Ovary (tissue), 9 donors: ENCODE data around the gene TXNRD3. TPM values are rescaled to one million over a fixed set of nuclear protein-coding genes. Genes with fewer than 3 reads are reported as not detected.

Experiments
- DNase-seq, 5 donors: peaks; one replicate each; pipeline ENCODE4 v3.0.0-alpha.2; 2019 to 2020
- H3K27ac ChIP-seq, 2 donors: fragments of 200-600 bp; one replicate each; pipeline versions ENCODE4 v1.5.1 to v1.8.0; 2019 to 2022
- H3K27me3 ChIP-seq: fragments of 200-600 bp; one replicate; pipeline ENCODE4 v1.8.0; 2022
- H3K36me3 ChIP-seq: fragments of 200-600 bp; sonication (generic); one replicate; pipeline ENCODE4 v1.5.1; 2019
- H3K4me1 ChIP-seq: one replicate; pipeline ENCODE4 v1.8.1; 2013; ENCODE audit warnings: mild to moderate bottlenecking, moderate library complexity; ENCODE audit not compliant: insufficient read depth
- H3K4me3 ChIP-seq: fragments of 200-600 bp; sonication (generic); one replicate; pipeline ENCODE4 v1.5.1; 2017
- H3K9me3 ChIP-seq, 2 donors: fragments of 200-600 bp in 1 of 2; sonication (generic) in 1 of 2; one replicate each; pipeline versions ENCODE4 v1.5.1 to v1.8.1; 2013 to 2019; ENCODE audit warnings: mild to moderate bottlenecking in 1 of 2, moderate library complexity in 1 of 2
- EP300 ChIP-seq: sonication (generic); formaldehyde crosslinking; IDR thresholded peaks from one replicate; pipeline ENCODE4 v1.6.1; 2017; ENCODE audit warnings: antibody characterized with exemption
- POLR2A ChIP-seq: fragments of 450-650 bp; IDR thresholded peaks from one replicate; pipeline ENCODE4 v1.6.1; 2017; ENCODE audit warnings: antibody characterized with exemption, mild to moderate bottlenecking, moderate library complexity
- WGBS, 3 donors: extraction: QIAGEN DNeasy Blood & Tissue Kit in 1 of 3; methylation state at CpG; one replicate each; pipeline versions ENCODE4 v1.1.5 to v1.1.7; 2013 to 2017; 5-methylcytosine and 5-hydroxymethylcytosine counted together
- intact Hi-C, 4 donors: fragments of 100-400 bp; cut with DNase I; formaldehyde crosslinking; loops; one replicate each; pipeline versions ENCODE4 v1.11.0 to v1.15.1; 2022 to 2023
- polyA plus RNA-seq, 2 donors: library from polyadenylated mRNA; stranded (reverse); fragments of 200-250 nt in 1 of 2; fragments of 350-450 nt in 1 of 2; fragmentation: Illumina TruSeq in 1 of 2; extraction: RNeasy Lipid Tissue Mini Kit (QIAGEN cat#74804) in 1 of 2; gene quantifications; one replicate each; pipeline ENCODE4 v1.2.3, GENCODE V29; 2013 to 2014
- total RNA-seq, 7 donors: library from RNA; depleted of rRNA in 2 of 7; stranded (reverse); fragments of >200 nt in 2 of 7; fragmentation: NEBNext Ultra II Directional in 3 of 7; extraction: Animal tissue kit (Norgen Biotek cat#: 25700) in 3 of 7; gene quantifications; one replicate each; pipeline versions ENCODE4 v1.1.0 to v1.2.4, GENCODE V29; 2016 to 2023
- TF ChIP-seq, protein P1 (sequence below), 3 donors: fragments of 450-650 bp in 2 of 3; fragments of 200-600 bp in 1 of 3; IDR thresholded peaks; one replicate each; pipeline versions ENCODE4 v1.5.1 to v1.8.0; 2016 to 2022; ENCODE audit warnings: antibody characterized with exemption in 3 of 3, mild to moderate bottlenecking in 1 of 3
- donor health status: DM: no; HTN: no; CAD: no; lungs with moderate emphysema.
- donor health status: DM: no; HTN: no; CAD: no.
- donor health status: Bipolar disorder and iron deficiency.
- donor health status: DM: yes; HTN: yes; CAD: no.
- donor health status: DM: no; HTN: no; CAD: no.
- donor health status: DM: yes; HTN: yes; CAD: no.

Gene TXNRD3
- total and polyA plus RNA-seq, 9 donors, result 10.1 to 25.3 (median 19.6) TPM

DNA sequence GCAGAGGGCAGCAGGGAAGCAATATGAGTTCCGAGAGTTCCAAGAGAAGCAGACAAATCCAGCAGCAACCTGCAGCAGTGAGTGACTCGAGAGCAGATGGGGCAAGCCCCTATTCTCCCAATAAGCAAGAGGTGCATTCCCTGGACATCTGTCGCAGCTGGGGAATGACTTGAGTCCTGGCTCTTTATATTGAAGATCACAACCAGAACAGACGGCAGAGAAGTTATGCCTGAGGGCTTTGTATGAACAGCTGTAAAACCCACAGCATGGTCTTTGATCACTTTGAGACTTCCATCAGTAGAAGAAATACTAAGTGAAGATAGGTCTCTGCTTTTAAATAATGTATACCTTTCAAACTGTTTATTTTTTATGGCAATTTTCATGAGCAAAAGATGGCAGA lies 72.6 kb downstream of the TXNRD3 start:
- Histone ChIP-seq H3K4me1 (no peaks in the 10 kb centered on the region), H3K27me3 (no peaks in the 10 kb centered on the region), H3K36me3 (no peaks in the 10 kb centered on the region), H3K4me3 (no peak overlapping the region), H3K9me3 (no peaks in the 10 kb centered on the region), H3K27ac (no peak overlapping the region)
- TF ChIP-seq, protein P1, sequence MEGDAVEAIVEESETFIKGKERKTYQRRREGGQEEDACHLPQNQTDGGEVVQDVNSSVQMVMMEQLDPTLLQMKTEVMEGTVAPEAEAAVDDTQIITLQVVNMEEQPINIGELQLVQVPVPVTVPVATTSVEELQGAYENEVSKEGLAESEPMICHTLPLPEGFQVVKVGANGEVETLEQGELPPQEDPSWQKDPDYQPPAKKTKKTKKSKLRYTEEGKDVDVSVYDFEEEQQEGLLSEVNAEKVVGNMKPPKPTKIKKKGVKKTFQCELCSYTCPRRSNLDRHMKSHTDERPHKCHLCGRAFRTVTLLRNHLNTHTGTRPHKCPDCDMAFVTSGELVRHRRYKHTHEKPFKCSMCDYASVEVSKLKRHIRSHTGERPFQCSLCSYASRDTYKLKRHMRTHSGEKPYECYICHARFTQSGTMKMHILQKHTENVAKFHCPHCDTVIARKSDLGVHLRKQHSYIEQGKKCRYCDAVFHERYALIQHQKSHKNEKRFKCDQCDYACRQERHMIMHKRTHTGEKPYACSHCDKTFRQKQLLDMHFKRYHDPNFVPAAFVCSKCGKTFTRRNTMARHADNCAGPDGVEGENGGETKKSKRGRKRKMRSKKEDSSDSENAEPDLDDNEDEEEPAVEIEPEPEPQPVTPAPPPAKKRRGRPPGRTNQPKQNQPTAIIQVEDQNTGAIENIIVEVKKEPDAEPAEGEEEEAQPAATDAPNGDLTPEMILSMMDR (IDR thresholded peaks at IDR 0.05), result no peak
- no peak for TF ChIP-seq EP300
- no peak for TF ChIP-seq POLR2A
- intact Hi-C loops, result no loop called here
- DNase-seq, result no peak
- WGBS, 3 donors, result 89 to 95% (median 90%) methylated on average over 4 of the region's 4 CpGs

DNA sequence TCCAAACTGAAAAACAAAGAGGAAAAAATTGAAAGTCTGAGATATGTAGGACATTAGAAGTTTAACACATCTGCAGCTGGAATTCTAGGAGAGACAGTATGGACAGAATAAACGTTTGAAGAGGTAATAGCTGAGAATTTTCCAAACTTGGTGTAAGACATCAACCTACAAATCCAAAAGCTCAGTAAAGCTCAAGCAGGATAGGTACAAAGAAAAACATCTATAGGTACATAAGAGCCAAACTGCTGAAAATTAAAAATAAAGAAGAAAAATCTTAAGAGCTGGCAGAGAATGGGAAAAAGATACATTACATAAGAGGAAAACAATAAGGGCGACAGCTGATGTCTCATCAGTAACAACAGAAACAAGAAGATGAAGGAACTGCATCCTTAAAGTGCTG lies 73.4 kb downstream of the TXNRD3 start:
- H3K9me3 ChIP-seq, result no peaks in the 10 kb centered on the region
- H3K27me3 ChIP-seq, result no peaks in the 10 kb centered on the region
- no peak for DNase-seq
- no peaks in the 10 kb centered on the region for H3K36me3 ChIP-seq
- intact Hi-C loops, result no loop called here
- H3K4me3 ChIP-seq, result no peak overlapping the region
- H3K27ac ChIP-seq, result no peak overlapping the region
- WGBS, 3 donors, result 82 to 85% (median 83%) methylated on average over 2 of the region's 2 CpGs
- TF ChIP-seq, protein P1 (IDR thresholded peaks at IDR 0.05), result no peak
- no peak for TF ChIP-seq POLR2A
- no peak for TF ChIP-seq EP300
- no peaks in the 10 kb centered on the region for H3K4me1 ChIP-seq

DNA sequence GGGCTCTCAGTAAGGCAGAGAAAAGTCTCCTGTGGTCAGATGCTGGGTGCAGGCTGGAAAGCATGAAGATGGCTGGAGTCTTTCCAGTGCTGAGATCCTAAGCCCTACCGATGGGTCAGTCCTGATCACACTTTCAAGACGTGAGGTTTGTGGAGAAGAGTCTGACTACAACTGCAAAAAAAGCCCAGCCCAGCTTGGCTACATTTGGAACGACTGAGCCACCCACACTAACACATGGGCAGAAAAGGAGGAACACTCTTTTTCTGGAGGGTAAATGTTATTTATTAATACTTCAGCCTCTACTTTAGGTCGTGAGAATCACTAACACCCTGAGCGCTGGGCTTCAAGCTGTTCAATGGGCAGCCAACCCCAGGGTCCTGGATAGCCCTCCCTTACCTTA lies 74.2 kb downstream of the TXNRD3 start:
- 81 to 86% (median 86%) methylated on average over 5 of the region's 5 CpGs for WGBS, 3 donors
- Histone ChIP-seq H3K27me3 (no peaks in the 10 kb centered on the region), H3K4me3 (no peak overlapping the region), H3K9me3 (no peaks in the 10 kb centered on the region), H3K27ac (no peak overlapping the region), H3K4me1 (no peaks in the 10 kb centered on the region), H3K36me3 (no peaks in the 10 kb centered on the region)
- TF ChIP-seq, protein P1 (IDR thresholded peaks at IDR 0.05), result no peak
- no peak for TF ChIP-seq POLR2A
- TF ChIP-seq EP300, result no peak
- DNase-seq, result no peak
- intact Hi-C loops, result loop anchor here in 1 of 4 donors (1.0 kb wide), 1 partner anchor 37 kb away; no protein-coding TSS in a partner anchor

DNA sequence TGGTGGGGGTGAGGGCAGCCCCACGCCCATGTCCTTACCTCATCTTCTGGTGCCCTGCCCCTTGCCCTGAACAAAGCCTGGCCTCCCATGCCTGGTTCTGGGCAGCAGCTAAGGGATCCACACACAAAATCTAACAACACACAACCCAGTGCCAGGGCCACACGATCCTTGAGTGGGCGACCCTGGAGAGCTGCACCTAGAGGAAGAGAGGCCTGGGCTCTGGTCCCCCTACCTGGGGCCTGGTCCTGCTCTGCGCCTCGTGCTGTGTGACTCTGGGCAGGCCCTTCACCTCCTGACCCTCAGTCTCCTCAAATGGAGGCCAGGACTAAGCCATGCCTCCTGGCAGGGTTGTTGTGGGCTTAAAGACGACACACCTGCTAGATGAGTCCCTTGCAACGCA lies 76.2 kb downstream of the TXNRD3 start:
- H3K4me3 ChIP-seq, result no peak overlapping the region
- H3K4me1 ChIP-seq, result no peaks in the 10 kb centered on the region
- no peaks in the 10 kb centered on the region for H3K9me3 ChIP-seq
- H3K27ac ChIP-seq, result no peak overlapping the region
- TF ChIP-seq, protein P1 (IDR thresholded peaks at IDR 0.05), result no peak
- TF ChIP-seq POLR2A (no peak), EP300 (no peak)
- H3K36me3 ChIP-seq, result no peaks in the 10 kb centered on the region
- no peak for DNase-seq
- WGBS, 3 donors, result 86 to 93% (median 91%) methylated on average over 7 of the region's 7 CpGs
- intact Hi-C loops, result no loop called here
- no peaks in the 10 kb centered on the region for H3K27me3 ChIP-seq

DNA sequence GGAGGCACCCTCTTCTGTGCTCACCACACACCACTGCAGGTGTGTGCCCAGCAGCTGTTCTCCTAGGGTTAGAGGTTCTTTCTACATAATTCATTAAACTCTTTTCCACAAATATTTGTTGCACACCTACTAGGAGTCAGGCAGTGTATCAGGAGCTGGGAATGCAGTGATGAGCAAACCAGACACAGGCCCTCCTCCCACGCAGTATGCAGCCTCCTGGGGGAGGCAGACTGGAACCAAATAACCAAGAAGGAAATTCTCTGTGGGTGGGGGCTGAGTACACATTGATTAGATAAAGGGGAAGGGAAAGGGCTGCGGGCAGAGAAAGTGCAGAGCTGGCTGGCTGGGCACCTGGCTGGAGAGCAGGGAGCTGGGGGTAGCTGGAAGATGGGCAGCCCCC lies 77.7 kb downstream of the TXNRD3 start:
- H3K9me3 ChIP-seq, result no peaks in the 10 kb centered on the region
- no peak overlapping the region for H3K27ac ChIP-seq
- DNase-seq, result no peak
- H3K27me3 ChIP-seq, result no peaks in the 10 kb centered on the region
- no peaks in the 10 kb centered on the region for H3K4me1 ChIP-seq
- 52 to 62% (median 54%) methylated on average over 2 of the region's 2 CpGs for WGBS, 3 donors
- no peak overlapping the region for H3K4me3 ChIP-seq
- TF ChIP-seq, protein P1 (IDR thresholded peaks at IDR 0.05), result no peak
- TF ChIP-seq POLR2A (no peak), EP300 (no peak)
- H3K36me3 ChIP-seq, result no peaks in the 10 kb centered on the region
- intact Hi-C loops, result no loop called here
